Smooth muscle cell (in vitro differentiated cells): ENCODE measurements around the gene SYDE1. TPM values are rescaled to one million over a fixed set of nuclear protein-coding genes. Genes with fewer than 3 reads are reported as not detected.

Experiments
- DNase-seq: peaks from one replicate; lab custom pipeline; 2025; ENCODE audit not compliant: unreplicated experiment; lab: John Stamatoyannopoulos, UW
- H2AFZ ChIP-seq: fragments of 200-600 bp; sonication (generic); 2 replicates; pipeline ENCODE4 v1.6.0; 2016; ENCODE audit warnings: antibody characterized with exemption, low read depth, mild to moderate bottlenecking
- H3F3A ChIP-seq: fragments of 200-600 bp; sonication (generic); 2 replicates; pipeline ENCODE4 v1.6.0; 2017; ENCODE audit warnings: antibody characterized with exemption, low read depth
- H3K27ac ChIP-seq: fragments of 200-600 bp; sonication (generic); 2 replicates; pipeline ENCODE4 v1.5.1; 2016; ENCODE audit warnings: low read depth, mild to moderate bottlenecking
- H3K27me3 ChIP-seq: fragments of 200-600 bp; sonication (generic); 2 replicates; pipeline ENCODE4 v1.6.1; 2016; ENCODE audit warnings: low read depth, mild to moderate bottlenecking
- H3K36me3 ChIP-seq: fragments of 200-600 bp; sonication (generic); 2 replicates; pipeline ENCODE4 v1.5.1; 2016; ENCODE audit warnings: low read depth
- H3K4me1 ChIP-seq: fragments of 200-600 bp; sonication (generic); 2 replicates; pipeline ENCODE4 v1.5.1; 2016; ENCODE audit warnings: low read depth
- H3K4me2 ChIP-seq: fragments of 200-600 bp; sonication (generic); 2 replicates; pipeline ENCODE4 v1.6.0; 2016; ENCODE audit warnings: mild to moderate bottlenecking
- H3K4me3 ChIP-seq: fragments of 200-600 bp; sonication (generic); 2 replicates; pipeline ENCODE4 v1.5.1; 2016; ENCODE audit warnings: mild to moderate bottlenecking
- H3K79me2 ChIP-seq: fragments of 200-600 bp; sonication (generic); 2 replicates; pipeline ENCODE4 v1.6.0; 2016; ENCODE audit warnings: low read depth, mild to moderate bottlenecking
- H3K9ac ChIP-seq: fragments of 200-600 bp; sonication (generic); 2 replicates; pipeline ENCODE4 v1.6.0; 2016; ENCODE audit warnings: low read depth
- H3K9me3 ChIP-seq: fragments of 200-600 bp; sonication (generic); replicated peaks from 2 replicates; pipeline ENCODE4 v1.5.1; 2016; ENCODE audit warnings: low read depth
- H4K20me1 ChIP-seq: fragments of 200-600 bp; sonication (generic); 2 replicates; pipeline ENCODE4 v1.6.0; 2016; ENCODE audit warnings: low read depth
- CTCF ChIP-seq: fragments of 200-600 bp; sonication (generic); IDR thresholded peaks from 2 replicates; pipeline ENCODE4 v1.5.1; 2017; ENCODE audit warnings: borderline replicate concordance, mild to moderate bottlenecking, antibody characterized with exemption; ENCODE audit not compliant: insufficient read depth, poor library complexity, severe bottlenecking
- WGBS: methylation state at CpG from one replicate; pipeline ENCODE4 v1.1.7; 2016; ENCODE audit warnings: low lambda C conversion rate; 5-methylcytosine and 5-hydroxymethylcytosine counted together
- polyA plus RNA-seq: library from polyadenylated mRNA; unstranded; fragments of >200 nt; fragmentation: Nextera tagmentation; extraction: Ambion mirVana; gene quantifications from 2 replicates; pipeline ENCODE4 v1.2.1, GENCODE V29; 2016
- total RNA-seq: library from RNA; depleted of rRNA; stranded (reverse); fragments of >200 nt; gene quantifications from 2 replicates; pipeline ENCODE4 v1.2.3, GENCODE V29; 2014

The SYDE1 gene
- total and polyA plus RNA-seq, 2 experiments from 2014 or later, result 39.3 to 51.6 TPM

- H3F3A ChIP-seq, result no peaks in the 10 kb centered on the region
- H3K9ac ChIP-seq, result no peak overlapping the region
- 87% methylated on average over 5 of the region's 5 CpGs for WGBS
- no peak overlapping the region for H3K4me3 ChIP-seq
- H3K4me2 ChIP-seq, result no peak overlapping the region
- no peaks in the 10 kb centered on the region for H3K27me3 ChIP-seq
- no peak for TF ChIP-seq CTCF
- no peaks in the 10 kb centered on the region for H3K36me3 ChIP-seq
- no peak for DNase-seq
- no peaks in the 10 kb centered on the region for H4K20me1 ChIP-seq
- no peaks in the 10 kb centered on the region for H3K79me2 ChIP-seq
- H3K27ac ChIP-seq, result no peak overlapping the region
- no peaks in the 10 kb centered on the region for H3K4me1 ChIP-seq
- no peaks in the 10 kb centered on the region for H3K9me3 ChIP-seq
- H2AFZ ChIP-seq, result no peak overlapping the region
These were observed 48.1 kb downstream of the SYDE1 start for GRCh38 chr19:15155296-15155695.

DNA sequence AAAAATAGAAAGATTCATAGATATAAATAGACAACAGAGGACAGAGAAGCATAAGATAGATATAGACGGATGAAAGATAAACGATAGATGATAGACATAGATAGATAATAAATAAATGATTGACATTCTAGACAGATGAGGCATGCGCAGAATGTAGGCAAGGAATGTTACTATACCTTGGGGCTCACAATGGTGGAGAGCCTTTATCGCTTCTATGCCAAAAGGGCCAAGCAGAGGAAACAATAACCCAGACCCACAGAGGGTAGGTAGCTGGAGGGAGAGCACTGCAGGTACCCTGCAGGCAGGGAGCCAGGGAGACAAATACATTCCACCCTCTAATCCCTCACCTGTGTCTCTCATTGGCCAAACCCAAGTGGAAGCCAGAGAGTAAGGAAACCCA is 49.2 kb downstream of the SYDE1 start:
- H3K36me3 ChIP-seq, result no peaks in the 10 kb centered on the region
- no peak overlapping the region for H3K4me3 ChIP-seq
- H3K27me3 ChIP-seq, result no peaks in the 10 kb centered on the region
- no peak overlapping the region for H3K27ac ChIP-seq
- H4K20me1 ChIP-seq, result no peaks in the 10 kb centered on the region
- H3K4me2 ChIP-seq, result no peak overlapping the region
- WGBS, result 94% methylated on average over 4 of the region's 4 CpGs
- H3K79me2 ChIP-seq, result no peaks in the 10 kb centered on the region
- H3F3A ChIP-seq, result no peaks in the 10 kb centered on the region
- DNase-seq, result no peak
- no peak for TF ChIP-seq CTCF
- no peak overlapping the region for H3K9ac ChIP-seq
- no peaks in the 10 kb centered on the region for H3K4me1 ChIP-seq
- H2AFZ ChIP-seq, result no peak overlapping the region
- no peaks in the 10 kb centered on the region for H3K9me3 ChIP-seq

- Histone ChIP-seq H3K36me3 (peaks cover 9% of the 10 kb centered on the region), H3K4me3 (no peak overlapping the region), H3K4me2 (no peak overlapping the region), H4K20me1 (no peaks in the 10 kb centered on the region), H3K27ac (no peak overlapping the region), H3F3A (no peaks in the 10 kb centered on the region), H3K27me3 (no peaks in the 10 kb centered on the region), H2AFZ (no peak overlapping the region), H3K9me3 (no peaks in the 10 kb centered on the region), H3K79me2 (no peaks in the 10 kb centered on the region), H3K9ac (no peak overlapping the region), H3K4me1 (no peaks in the 10 kb centered on the region)
- TF ChIP-seq CTCF, result no peak
- WGBS, result 89% methylated on average over 3 of the region's 3 CpGs
- no peak for DNase-seq
These were observed 52.0 kb downstream of the SYDE1 start for GRCh38 chr19:15159251-15159650.
